GM13976 (cell line): ENCODE data around the gene DCLK1.

Experiments used
- DNase-seq: peaks from one replicate; pipeline ENCODE4 v3.0.0; 2012; ENCODE audit warnings: low spot score
- in situ Hi-C: fragments of 300-500 bp; cut with MboI; formaldehyde crosslinking; loops from one replicate; pipeline ENCODE4 v1.12.0; 2022; ENCODE audit warnings: low sequenced_read_pairs, mixed read lengths, inconsistent platforms; ENCODE audit not compliant: unreplicated experiment
- TF ChIP-seq, protein P1 (sequence below): IDR thresholded peaks from 2 replicates; pipeline ENCODE4 v1.5.1; 2012; ENCODE audit warnings: borderline replicate concordance, mild to moderate bottlenecking; ENCODE audit not compliant: insufficient read depth; ENCODE audit errors: extremely low read depth, missing control alignments, control extremely low read depth

Gene DCLK1

DNA sequence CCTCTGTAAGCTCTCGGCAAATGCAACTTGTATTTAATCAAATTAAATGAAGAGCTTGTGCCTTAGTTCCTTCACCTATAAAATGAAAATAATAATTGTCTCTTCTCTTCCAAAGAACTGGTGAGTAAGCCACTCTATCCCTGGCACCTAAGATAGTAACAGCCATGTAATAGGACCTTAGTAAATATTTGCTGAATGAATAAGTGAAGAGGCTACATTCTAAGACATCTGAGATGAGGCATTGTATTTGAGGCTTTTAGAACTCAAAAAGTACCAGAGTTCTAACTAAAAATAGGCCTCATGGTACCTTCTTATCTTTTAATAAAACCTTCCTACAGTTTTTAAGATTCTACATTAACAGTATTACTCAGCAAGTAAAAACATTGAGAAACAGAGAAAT is 17.3 kb upstream of the DCLK1 start:
- in situ Hi-C loops, result no loop called here
- no peak for DNase-seq
- TF ChIP-seq, protein P1, sequence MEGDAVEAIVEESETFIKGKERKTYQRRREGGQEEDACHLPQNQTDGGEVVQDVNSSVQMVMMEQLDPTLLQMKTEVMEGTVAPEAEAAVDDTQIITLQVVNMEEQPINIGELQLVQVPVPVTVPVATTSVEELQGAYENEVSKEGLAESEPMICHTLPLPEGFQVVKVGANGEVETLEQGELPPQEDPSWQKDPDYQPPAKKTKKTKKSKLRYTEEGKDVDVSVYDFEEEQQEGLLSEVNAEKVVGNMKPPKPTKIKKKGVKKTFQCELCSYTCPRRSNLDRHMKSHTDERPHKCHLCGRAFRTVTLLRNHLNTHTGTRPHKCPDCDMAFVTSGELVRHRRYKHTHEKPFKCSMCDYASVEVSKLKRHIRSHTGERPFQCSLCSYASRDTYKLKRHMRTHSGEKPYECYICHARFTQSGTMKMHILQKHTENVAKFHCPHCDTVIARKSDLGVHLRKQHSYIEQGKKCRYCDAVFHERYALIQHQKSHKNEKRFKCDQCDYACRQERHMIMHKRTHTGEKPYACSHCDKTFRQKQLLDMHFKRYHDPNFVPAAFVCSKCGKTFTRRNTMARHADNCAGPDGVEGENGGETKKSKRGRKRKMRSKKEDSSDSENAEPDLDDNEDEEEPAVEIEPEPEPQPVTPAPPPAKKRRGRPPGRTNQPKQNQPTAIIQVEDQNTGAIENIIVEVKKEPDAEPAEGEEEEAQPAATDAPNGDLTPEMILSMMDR, result no peak

DNA sequence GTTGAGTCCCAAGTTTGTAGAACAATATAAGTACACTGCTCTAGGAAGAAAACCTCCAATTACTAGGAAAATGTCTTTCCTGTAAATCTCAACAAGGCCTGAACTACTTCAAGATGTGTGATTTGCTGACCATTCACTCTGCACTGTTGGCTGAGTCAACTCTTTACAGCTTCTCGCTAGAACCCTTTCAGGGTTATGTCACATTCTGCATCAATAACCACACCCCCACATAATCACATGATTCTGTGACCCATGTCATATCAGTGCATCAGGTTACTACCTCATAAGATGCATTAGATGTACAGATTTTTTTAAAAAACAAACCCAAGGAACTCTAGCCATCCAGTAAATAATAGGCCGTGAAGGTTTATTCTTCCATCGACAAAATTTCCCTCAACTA is 16.1 kb upstream of the DCLK1 start:
- in situ Hi-C loops, result no loop called here
- TF ChIP-seq, protein P1, result no peak
- no peak for DNase-seq

DNA sequence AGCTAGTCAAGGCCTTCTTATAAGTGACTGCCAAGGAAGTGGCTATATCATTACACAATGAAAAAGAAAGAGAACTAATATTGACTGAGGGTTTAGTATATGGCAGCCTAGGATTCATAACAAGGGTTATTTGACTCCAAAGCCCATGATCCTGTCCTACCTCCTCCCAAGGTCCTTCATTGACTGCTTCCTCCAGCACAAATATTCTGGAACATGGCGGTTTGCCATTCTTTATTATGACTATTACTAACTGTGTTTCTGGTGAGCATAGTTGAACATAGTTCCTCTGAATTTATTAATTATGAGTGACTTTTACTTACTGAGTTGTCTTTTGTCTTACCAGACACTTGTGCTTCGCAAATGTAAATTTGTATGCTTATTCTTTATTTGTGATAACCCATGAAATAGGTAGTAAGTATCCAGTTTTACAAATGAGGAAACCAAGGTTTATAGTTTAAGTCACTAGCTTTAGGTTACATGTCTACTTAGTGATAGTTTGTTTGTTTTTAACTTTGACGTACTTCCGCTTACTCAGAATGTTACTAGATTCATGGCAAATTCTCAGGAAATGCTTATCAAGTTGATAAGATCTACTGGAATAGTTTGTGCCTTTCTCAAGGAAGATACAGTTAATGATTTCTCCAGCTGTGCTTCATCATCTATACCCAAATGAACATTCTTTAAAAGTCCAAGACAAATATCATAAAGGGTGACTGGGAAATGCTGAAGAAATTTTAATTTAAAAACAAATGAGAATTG is 15.5 kb upstream of the DCLK1 start:
- in situ Hi-C loops, result no loop called here
- TF ChIP-seq, protein P1, result no peak
- DNase-seq, result no peak

DNA sequence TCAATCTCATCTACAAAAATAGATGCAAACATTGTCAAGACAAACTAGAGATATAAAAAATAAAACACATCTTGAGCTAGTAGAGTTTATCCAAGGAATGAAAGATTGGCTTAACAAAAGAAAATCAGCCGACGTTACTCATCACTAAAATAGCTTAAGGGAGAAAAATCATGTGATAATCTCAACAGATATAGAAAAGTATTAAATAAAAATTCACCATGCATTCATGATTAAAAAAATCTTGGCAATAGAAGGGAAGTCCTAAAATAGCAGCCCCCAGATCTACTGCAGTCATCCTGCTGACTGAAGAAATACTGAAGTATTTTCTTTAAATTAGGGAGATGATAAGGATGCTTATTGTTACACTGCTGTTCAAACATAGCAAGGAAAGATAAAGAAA is 12.6 kb upstream of the DCLK1 start:
- in situ Hi-C loops, result no loop called here
- DNase-seq, result no peak
- TF ChIP-seq, protein P1, result no peak

DNA sequence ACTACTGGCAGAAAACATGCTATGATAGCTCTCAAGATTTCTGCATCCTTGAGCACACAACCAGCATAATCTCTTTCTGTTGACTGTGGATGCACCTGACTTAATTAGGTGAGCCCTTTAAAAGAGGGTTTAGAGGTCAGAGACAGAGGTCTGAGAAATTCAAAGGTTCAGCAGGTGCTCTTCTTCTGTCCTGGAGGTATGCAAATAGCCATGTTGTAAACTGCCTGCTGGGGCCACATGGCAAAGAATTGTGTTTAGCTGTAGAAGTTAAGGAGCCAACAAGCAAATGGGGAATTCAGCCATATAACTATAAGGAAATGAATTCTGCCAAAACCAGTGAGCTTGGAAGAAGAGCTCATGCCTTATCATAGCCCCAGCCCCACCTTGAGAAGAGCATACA is 11.6 kb upstream of the DCLK1 start:
- in situ Hi-C loops, result no loop called here
- no peak for DNase-seq
- TF ChIP-seq, protein P1, result no peak

DNA sequence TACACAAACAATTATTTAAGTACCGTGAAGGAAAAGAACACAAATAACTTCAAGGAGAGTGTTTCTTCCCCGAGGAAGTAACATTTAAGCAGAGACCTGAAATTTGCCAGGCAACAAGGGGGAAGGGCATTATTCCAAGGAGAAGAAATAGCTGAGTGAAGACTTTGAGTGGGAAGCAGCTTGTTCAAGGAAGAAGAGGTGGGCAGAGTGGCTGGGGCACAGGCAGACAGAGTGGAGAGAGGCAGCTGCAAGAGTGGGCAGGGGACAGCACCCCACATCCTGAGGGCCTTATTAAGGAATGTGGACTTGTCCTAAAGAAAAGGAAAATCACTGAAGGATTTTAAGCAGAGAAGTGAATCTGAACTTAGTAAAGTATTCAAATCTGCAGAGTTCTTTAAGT is 4.7 kb upstream of the DCLK1 start:
- in situ Hi-C loops, result no loop called here
- no peak for DNase-seq
- TF ChIP-seq, protein P1, result no peak
